GM21717 (cell line): Measurements from ENCODE around the gene CACNB3.
"Not testable (repeated sequence)": the region's sequence is repeated elsewhere in the genome, so short reads cannot be mapped to it uniquely, and the experiment has no call there.

Experiments
- ATAC-seq: cut with Tn5 transposase; IDR thresholded peaks from one replicate; pipeline ENCODE4 v1.9.1; 2021; ENCODE audit warnings: mild to moderate bottlenecking, moderate library complexity; ENCODE audit not compliant: unreplicated experiment

The CACNB3 gene

DNA sequence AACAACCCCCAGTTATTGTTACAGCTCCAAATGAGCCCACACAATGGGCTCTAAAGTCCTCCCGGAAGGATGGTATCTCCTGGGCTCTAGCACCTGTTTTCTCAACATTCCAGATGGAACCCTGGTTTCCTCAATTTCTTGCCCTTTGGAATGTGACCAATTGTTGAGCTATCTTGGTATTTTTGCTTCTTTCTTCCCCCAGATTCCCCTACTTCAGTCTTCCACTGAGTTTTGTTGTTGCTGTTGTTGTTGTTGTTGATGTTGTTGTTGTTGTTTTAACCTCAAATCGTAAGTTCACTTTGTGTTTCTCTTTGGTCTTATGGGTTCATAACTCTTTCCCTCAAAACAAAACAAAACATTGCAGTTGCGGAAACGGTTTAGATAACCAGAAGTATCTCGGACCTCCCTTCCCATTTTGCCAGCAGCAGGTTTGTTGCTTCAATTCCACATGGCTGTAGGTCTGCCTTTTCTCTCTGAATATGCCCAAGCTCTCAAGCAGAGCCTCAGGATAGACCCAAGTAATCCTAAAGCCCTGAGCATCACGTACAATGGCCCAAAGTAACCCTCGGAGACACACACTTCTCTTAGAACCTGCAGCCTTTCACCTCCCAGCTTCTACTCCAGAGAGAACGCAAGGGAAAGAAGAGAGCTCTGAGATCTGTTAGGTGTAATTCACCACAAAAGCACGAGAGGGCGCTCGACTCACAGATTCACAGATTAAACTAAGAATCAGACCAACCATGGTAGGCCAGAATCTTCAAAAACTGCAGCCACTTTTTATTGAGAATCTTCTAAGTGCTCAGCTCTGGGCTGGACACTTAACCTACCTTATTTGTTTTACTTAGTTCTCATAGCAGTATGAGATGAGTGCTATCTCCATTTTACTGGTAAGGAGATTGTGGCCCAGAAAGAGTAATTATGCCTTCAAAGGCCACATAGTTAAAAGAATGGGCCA lies 34.7 kb downstream of the CACNB3 start:
- ATAC-seq: peak; percentile 43

DNA sequence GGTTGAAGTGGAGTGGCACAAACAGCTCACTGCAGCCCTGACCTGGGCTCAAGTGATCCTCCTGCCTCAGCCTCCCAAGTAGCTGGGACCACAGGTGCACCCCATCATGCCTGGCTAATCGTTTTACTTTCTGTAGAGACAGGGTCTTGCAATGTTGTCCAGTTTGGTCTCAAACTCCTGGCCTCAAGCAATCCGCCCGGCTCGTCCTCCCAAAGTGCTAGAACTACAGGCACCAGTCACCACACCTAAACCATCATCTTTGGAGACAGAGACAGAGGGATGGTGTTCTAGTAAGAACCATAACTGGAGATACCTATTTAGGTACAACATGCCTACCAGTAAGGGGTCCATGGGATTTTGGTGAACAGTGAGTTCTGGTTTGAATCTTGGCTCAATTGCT lies 36.2 kb downstream of the CACNB3 start:
- no peak for ATAC-seq

DNA sequence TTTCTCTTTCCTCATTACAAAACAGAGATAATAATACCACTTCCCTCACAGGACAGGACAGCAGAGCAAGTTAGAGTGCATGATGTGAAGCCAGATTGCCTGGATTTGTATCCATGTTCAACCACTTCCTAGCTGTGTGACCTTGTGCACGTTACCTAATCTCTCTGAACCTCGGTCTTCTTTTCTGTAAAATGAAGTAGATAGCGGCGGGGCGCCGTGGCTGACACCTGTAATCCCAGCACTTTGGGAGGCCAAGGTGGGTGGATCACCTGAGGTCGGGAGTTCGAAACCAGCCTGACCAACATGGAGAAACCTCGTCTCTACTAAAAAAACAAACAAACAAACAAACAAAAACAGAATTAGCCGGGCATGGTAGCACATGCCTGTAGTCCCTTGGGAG lies 36.6 kb downstream of the CACNB3 start:
- not testable (repeated sequence) for ATAC-seq

DNA sequence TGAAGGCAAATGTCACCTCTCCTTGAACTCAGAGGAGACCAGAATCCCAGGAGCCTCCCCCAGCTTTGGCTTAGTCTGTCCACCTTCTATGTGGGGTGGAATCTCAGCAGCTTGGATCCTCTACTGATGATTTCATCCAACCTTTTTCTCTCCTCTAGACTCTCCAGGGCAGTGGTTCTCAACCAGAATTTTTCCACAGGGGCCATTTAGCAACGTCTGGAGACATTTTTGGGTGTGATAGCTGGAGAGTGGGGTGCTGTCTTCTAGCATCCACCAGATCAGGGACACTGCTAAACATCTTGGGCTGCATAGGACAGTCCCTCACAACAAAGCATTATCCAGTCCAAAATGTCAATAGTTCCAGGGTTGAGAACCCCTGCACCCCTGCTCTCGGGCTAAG lies 38.1 kb downstream of the CACNB3 start:
- ATAC-seq: no peak

DNA sequence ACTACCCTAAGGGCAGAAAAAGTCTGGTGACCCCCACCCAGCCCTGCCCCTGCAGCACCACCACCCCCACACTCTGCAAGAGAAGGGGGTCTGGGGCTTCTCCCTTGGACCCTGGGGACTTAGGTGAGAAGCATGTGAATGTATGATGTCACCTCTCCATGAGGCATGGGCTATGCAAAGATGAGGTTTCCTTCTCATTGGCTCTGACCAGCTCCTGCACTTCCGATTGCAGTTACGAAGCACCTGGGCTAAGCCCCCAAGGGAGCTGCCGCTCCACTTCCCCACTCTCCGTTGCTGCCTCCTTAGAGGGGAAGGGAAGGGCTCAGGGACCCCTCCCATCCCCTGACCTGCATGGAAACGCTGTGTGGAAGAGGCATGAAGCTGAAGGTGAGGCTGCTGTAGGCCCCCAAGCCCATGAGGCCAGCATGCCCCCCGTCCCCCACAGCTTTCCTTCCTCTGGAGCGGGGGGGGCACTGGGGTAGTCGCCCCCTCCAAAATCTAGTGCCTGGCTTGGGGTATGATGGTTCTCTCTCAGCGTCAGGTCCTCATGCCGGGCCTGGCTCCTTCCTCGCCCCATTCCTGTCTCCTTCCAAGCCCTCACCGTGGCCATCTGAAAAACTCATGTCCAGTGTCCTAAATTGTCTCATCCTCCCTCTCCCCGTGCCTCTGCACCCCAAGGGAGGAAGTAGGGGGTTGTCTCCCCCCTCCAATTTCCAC lies 39.1 kb downstream of the CACNB3 start:
- no peak for ATAC-seq

DNA sequence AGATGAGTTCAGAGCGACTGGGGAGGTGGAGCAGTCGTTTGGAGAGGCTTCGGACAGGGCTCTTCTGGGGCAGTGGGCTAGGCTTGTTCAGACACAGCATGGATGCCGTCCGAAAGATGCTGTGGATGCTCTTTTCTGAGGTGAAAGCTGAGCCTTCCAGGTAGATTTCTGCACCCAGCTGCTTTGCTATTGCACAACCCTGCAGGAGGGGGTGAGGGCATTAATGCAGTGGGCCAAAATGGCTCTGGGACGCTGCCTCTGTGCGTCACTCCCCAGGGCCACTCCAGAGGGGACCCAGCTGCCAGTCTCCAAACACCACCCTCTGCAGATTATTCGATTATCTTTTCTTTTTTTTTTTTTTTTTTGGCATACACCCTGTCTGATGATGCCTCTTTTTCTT lies 39.7 kb downstream of the CACNB3 start:
- ATAC-seq: no peak

DNA sequence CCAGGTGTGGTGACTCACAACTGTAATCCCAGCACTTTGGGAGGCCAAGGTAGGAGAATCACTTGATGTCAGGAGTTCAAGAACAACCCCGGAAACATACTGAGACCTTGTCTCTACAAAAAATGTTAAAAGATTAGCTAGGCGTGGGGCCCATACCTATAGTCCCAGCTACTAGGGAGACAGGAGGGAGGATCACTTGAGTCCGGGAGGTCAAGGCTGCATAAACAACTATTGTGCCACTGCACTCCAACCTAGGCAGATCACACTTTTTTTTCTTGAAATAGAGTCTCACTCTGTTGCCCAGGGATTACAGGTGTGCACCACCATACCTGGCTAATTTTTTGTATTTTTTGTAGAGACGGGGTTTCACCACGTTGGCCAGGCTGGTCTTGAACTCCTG lies 41.3 kb downstream of the CACNB3 start:
- no peak for ATAC-seq

DNA sequence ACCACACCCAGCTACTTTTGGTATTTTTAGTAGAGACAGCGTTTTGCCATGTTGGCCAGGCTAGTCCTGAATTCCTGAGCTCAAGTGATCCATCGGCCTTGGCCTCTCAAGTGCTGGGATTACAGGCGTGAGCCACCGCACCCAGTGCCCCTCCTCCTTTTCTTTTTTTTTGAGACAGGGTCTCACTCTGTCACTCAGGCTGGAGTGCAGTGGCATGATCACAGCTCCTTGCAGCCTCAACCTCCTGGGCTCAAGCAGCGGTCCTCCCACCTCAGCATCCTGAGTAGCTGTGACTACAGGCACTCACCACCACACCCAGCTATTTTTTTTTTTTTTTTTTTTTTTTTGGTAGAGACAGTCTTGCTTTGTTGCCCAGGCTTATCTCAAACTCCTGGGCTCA lies 41.9 kb downstream of the CACNB3 start:
- not testable (repeated sequence) for ATAC-seq

DNA sequence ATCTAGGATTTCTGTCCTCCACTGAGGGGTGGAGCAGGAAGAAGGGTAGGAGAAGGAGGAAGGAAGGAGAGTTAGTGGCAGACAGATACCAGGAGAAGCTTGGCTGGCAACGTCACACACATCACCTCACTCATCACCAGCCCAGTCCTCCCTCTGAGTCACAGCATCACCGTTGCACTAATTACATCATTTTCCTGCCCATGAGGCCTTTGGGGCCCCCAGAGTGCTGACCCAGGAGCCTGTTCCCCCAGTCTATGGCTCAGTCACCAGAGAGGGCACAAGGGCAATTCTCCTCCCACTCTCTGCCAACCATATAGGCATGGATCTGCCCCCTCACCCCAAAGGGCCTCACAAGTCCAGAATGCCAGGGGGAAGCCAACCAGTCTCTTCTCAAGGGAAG lies 42.8 kb downstream of the CACNB3 start:
- no peak for ATAC-seq

DNA sequence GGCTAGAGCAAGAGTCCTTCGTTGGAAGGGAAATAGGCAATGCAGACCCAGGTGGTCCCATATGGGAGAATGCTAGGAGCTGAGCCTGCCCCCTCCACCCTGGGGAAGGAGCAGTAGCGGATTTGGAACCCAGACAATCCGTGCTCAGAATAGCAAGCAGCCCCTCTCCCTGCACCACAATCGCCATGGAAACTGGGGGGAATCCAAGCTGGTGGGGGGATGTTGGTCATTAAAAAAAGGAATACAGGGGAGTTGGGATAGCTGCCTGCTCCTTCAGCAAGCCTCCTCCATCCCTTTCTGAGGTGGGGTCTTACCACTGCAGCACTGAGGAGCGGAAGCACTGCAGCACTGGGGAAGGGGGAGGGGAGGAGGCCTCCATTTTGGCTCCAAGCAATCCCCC lies 44.5 kb downstream of the CACNB3 start:
- no peak for ATAC-seq

DNA sequence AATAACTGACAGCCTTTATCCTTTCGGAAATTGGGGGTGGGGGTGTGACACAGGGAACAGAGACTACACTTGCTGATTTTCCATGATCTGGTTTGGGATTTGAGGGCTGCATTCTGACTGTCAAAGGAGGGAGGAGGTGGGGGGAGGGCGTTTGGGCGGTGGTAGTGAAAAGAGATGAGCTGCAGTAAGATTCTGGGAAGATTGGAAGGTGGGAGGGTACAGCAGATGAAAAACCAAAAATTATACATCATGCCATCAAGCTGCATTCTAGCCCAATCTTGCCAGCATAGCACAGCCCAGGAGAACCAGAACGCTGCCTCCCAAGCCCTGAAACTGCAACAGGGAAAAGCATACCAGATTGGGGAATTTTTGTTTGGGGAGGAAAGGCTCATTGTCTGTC lies 45.0 kb downstream of the CACNB3 start:
- ATAC-seq: no peak

DNA sequence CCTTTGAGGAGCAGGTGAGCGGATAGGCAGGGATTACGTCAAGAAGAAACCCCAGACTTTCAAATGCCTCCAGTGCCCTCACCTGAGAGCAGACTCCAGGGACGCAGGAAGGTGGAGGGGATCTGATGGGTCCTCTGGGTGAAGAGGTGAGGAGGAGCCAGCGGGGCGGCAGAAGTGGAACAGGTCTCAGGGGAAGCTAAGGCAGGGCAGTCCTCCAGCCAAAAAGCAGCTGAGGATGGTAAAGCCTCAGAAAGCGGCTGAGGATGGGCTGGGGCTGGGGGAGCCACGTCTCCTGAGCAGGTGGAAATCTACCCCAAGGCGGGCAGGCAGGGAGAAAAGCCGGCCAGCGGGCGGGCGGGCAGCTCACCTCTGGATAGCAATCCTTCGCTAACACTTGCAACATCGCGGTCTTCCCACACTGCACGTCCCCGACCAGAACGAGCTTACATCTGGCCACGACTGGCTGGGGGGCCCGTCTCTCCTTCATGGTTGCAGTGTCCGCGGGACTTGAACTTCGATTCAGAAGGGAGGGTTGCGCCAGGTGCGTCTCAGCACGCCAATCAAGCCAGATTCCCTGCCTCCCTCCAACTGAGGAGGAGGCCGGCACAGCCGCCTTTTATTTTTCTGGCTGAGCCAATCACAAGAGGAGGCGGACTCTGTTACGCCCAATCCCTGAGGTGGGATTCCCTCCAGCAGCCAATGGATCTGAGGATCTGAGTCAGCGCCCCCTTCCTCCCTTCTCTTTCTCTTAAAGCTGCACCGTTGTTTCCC lies 47.2 kb downstream of the CACNB3 start, which contains the start of gene RND1:
Gene RND1, minus strand, starts transcription at position 590 of the 771 bp plus-strand sequence. Its CDS starts 103 bp downstream, at position 487.
- peak; percentile 86 for ATAC-seq

DNA sequence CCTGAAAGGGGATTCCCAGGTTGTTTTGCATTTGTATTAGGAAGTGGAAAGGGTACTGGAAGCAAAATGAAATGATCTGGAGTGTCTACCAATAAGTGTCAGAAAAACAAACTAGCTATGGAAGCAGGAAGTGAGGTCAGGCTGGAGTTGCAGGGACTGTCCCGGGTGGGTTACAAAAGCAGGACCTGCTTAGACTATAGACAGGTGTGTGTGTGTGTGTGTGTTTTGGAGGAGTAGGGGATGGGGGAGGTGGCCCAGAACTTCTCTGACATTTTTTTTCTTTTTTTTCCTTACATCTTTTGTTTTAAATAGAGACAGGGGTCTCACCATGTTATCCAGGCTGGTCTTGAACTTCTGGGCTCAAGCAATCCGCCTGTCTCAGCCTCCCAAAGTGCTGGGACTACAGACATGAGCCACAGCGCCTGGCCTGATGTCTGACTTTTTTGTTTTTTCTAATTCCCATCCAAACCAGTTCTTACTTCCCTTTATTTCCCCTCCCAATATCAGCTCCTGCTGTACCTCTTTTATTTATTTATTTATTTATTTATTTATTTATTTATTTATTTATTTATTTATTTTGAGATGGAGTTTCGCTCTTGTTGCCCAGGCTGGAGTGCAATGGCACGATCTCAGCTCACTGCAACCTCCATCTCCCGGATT lies 47.9 kb downstream of the CACNB3 start:
- ATAC-seq: peak; percentile 42

DNA sequence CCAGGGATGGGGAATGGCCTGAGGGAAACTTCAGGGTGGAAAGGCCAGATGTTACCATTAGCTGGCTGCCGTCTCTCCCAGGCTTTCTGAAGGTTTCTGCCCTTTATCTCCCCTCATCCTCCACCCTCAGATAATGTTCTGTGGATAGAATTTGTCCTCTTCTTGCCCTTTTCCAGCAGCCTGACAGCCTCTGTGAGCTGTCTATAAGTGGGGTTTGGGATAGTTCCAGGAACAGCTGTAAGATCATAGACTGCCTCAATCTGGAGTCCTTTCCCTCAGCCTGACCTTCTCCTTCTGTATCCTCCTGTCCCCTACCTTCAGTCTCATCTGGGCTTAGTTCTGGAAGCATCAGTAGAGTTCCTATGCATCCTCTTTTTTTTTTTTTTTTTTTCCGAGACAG lies 50.2 kb downstream of the CACNB3 start:
- no peak for ATAC-seq

DNA sequence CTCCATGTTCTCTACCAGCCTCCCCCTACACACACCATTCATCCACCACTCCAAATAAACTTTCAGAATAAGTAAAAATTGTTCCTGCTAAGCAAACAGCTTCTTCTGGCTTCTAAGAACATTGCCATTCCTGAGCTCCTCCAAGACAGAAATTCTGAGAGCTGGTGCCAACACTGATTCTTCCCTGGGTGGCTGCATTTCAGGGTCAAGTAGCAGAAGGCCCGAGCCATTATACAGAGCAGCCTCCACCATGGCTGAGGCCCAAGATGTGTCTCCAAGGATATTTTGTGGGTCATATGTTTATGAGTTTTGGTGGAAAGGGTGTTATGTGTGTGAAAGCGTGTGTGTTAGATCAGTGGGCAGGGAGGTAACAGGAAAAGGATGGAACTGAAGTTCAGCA lies 50.9 kb downstream of the CACNB3 start:
- no peak for ATAC-seq

DNA sequence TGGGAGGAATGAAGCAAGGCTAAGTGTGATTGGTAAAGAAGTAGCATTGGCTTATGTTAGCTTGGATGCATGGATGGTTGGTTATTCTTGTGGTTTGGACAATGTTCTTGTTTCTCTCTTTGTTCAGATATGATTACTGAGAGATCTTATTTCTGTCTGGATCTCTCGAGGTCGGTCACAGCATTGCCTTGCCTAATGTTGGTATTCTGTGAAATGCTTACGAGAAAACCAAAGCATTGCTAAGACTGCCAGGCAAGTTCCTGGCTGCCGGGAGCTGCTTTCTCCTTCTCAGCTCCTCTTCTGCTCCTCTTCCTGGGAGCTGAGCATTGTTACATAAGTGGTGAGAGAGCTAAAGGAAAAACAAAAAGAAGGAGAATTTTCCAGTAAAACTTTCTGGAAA lies 54.8 kb downstream of the CACNB3 start:
- ATAC-seq: no peak

DNA sequence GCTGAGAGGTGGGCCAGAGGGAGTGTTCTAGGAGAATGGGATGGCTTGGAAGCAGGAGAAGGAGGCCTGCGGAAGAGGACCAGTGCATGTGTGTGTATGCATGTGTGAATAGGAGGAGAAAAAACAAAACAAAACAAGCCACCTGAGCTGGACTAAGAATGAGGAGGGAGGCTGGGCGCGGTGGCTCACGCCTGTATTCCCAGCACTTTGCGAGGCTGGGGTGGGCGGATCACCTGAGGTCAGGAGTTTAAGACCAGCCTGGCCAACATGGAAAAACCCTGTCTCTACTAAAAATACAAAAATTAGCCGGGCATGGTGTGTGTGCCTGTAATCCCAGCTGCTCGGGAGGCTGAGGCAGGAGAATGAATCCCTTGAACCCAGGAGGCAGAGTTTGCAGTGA lies 55.2 kb downstream of the CACNB3 start:
- ATAC-seq: not testable (repeated sequence)

DNA sequence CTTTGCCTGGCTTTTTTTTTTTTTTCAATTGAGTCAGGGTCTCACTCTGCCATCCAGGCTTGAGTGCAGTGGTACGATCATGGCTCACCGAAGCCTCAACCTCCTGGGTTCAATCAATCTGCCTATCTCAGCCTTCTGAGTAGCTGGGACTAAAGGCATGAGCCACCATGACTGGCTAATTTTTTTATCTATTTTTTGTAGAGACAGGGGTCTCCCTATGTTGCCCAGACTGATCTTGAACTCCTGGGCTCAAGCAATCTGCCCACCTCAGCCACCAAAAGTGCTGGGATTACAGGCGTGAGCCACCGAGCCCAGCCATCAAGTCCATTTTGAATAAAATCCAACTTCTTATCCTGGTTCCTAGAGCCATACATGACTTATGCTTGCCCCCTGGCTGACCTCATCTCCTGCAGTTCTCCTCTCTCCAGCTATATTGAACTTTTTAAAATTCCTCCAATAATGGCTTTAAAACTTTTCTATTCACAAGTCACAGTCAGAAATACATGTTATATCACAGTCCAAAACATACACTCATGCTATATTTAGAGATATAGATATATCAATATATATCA lies 57.7 kb downstream of the CACNB3 start:
- ATAC-seq: no peak
